Endothelial cell of umbilical vein (primary cell): Measurements from ENCODE around the gene TMEM170A. TPM values are rescaled to one million over a fixed set of nuclear protein-coding genes. Genes with fewer than 3 reads are reported as not detected.

Source experiments
- BruUV-seq: library from RNA; stranded (reverse); fragments of 400-500 nt; replicated peaks from 2 replicates; lab custom pipeline; 2021; lab: Mats Ljungman, UMichigan
- CTCF ChIA-PET: fragments of 300-600, 350-600 bp; sonication (Branson Sonifier 250); formaldehyde crosslinking; loops from one replicate; lab custom pipeline; 2021; ENCODE audit warnings: antibody characterized with exemption, inconsistent platforms; lab: Charles Lee
- POLR2A ChIA-PET: fragments of 300-600, 350-600 bp; sonication (Branson Sonifier 250); formaldehyde crosslinking; loops from one replicate; lab custom pipeline; 2021; ENCODE audit warnings: antibody characterized with exemption, inconsistent platforms; lab: Charles Lee
- DNase-seq: peaks from one replicate; pipeline ENCODE4 v3.0.0-alpha.2; 2011; ENCODE audit warnings: low read depth, low spot score
- FAIRE-seq: peaks from 2 replicates; lab custom pipeline; 2011; peaks lifted over from hg19 to GRCh38; lab: Jason Lieb, UNC
- H2AFZ ChIP-seq: 2 replicates; pipeline ENCODE4 v1.6.0; 2012; ENCODE audit warnings: low read depth, low read length, control low read depth, inconsistent platforms
- H3K27ac ChIP-seq: 2 replicates; pipeline ENCODE4 v1.5.1; 2011; ENCODE audit warnings: low read depth, mild to moderate bottlenecking, control low read depth, low read length, moderate library complexity; ENCODE audit not compliant: insufficient read depth
- H3K27me3 ChIP-seq, 2 experiments: 2 replicates each; pipeline versions ENCODE4 v1.6.0 to v1.6.1; 2011; ENCODE audit warnings: low read length in 2 of 2, mixed read lengths in 1 of 2; ENCODE audit not compliant: control insufficient read depth in 2 of 2, insufficient read depth in 2 of 2
- H3K36me3 ChIP-seq, 2 experiments: 2 replicates in 1 of 2; 3 replicates in 1 of 2; pipeline ENCODE4 v1.5.1; 2011; ENCODE audit warnings: low read length in 2 of 2, mild to moderate bottlenecking in 1 of 2, moderate library complexity in 1 of 2; ENCODE audit not compliant: control insufficient read depth in 2 of 2, insufficient read depth in 2 of 2; ENCODE audit errors: extremely low read depth in 1 of 2
- H3K4me1 ChIP-seq: 3 replicates; pipeline ENCODE4 v1.5.1; 2011; ENCODE audit warnings: mild to moderate bottlenecking, low read length; ENCODE audit not compliant: control insufficient read depth, insufficient read depth; ENCODE audit errors: extremely low read depth
- H3K4me2 ChIP-seq: 2 replicates; pipeline ENCODE4 v1.6.1; 2011; ENCODE audit warnings: low read length, control low read depth, mixed read lengths; ENCODE audit not compliant: insufficient read depth
- H3K4me3 ChIP-seq, 3 experiments: fragments of 200-600 bp in 1 of 3; sonication (generic), shearing (Covaris generic) in 1 of 3; replicated peaks in 1 of 3; 2 replicates each; pipeline ENCODE4 v1.5.1; 2011 to 2016; ENCODE audit warnings: control low read depth in 3 of 3, low read length in 3 of 3, mild to moderate bottlenecking in 2 of 3, inconsistent platforms in 1 of 3, low read depth in 1 of 3, moderate library complexity in 1 of 3; ENCODE audit not compliant: insufficient read depth in 1 of 3
- H3K79me2 ChIP-seq: 2 replicates; pipeline ENCODE4 v1.6.0; 2012; ENCODE audit warnings: low read length, inconsistent platforms; ENCODE audit not compliant: control insufficient read depth, insufficient read depth
- H3K9ac ChIP-seq: replicated peaks from 2 replicates; pipeline ENCODE3; 2011; ENCODE audit warnings: low read length, control low read depth; ENCODE audit not compliant: insufficient read depth; ENCODE audit errors: extremely low read depth
- H3K9me1 ChIP-seq: replicated peaks from 3 replicates; pipeline ENCODE4 v1.6.0; 2011; ENCODE audit warnings: mild to moderate bottlenecking, low read length; ENCODE audit not compliant: control insufficient read depth, insufficient read depth; ENCODE audit errors: extremely low read depth
- H3K9me3 ChIP-seq: replicated peaks from 2 replicates; pipeline ENCODE4 v1.5.1; 2012; ENCODE audit warnings: low read length, inconsistent platforms; ENCODE audit not compliant: control insufficient read depth, insufficient read depth
- H4K20me1 ChIP-seq: replicated peaks from 2 replicates; pipeline ENCODE3; 2011; ENCODE audit warnings: mild to moderate bottlenecking, low read length; ENCODE audit not compliant: control insufficient read depth, insufficient read depth; ENCODE audit errors: extremely low read depth
- EZH2 ChIP-seq: IDR thresholded peaks from 2 replicates; pipeline ENCODE4 v1.6.1; 2012; ENCODE audit warnings: borderline replicate concordance, low read depth, mild to moderate bottlenecking, moderate library complexity, low read length, inconsistent platforms; ENCODE audit not compliant: severe bottlenecking
- FOS ChIP-seq: IDR thresholded peaks from 2 replicates; pipeline ENCODE4 v1.6.1; 2011; ENCODE audit warnings: mild to moderate bottlenecking, low read length, moderate library complexity, borderline replicate concordance; ENCODE audit not compliant: insufficient read depth
- GATA2 ChIP-seq: IDR thresholded peaks from 2 replicates; pipeline ENCODE4 v1.7.0; 2011; ENCODE audit warnings: low read depth, mild to moderate bottlenecking, moderate library complexity, mixed read lengths, low read length; ENCODE audit not compliant: insufficient read length, insufficient read depth
- JUN ChIP-seq: IDR thresholded peaks from 2 replicates; pipeline ENCODE4 v1.6.1; 2011; ENCODE audit warnings: borderline replicate concordance, low read depth; ENCODE audit not compliant: insufficient read length, insufficient read depth
- MYC ChIP-seq: IDR thresholded peaks from one replicate; pipeline ENCODE4 v1.6.1; 2011; ENCODE audit warnings: mild to moderate bottlenecking, low read depth, low read length
- POLR2A ChIP-seq: IDR thresholded peaks from 2 replicates; pipeline ENCODE4 v1.6.1; 2012; ENCODE audit warnings: low read depth, mild to moderate bottlenecking, control low read depth, low read length
- POLR2AphosphoS5 ChIP-seq: IDR thresholded peaks from 2 replicates; pipeline ENCODE4 v1.6.1; 2012; ENCODE audit warnings: low read depth, mild to moderate bottlenecking, control low read depth, low read length, moderate library complexity; ENCODE audit not compliant: insufficient read depth
- dilution Hi-C: fragments of 300-500 bp; cut with MboI; formaldehyde crosslinking; loops from one replicate; pipeline ENCODE4 v1.15.0; 2019; ENCODE audit warnings: low sequenced_read_pairs; ENCODE audit not compliant: extremely low pct_ligation_motif_present
- intact Hi-C: fragments of 100-400 bp; cut with micrococcal nuclease; formaldehyde crosslinking; loops from one replicate; pipeline ENCODE4 v1.10.0; 2022
- polyA plus RNA-seq, 4 experiments: library from polyadenylated mRNA; depleted of rRNA in 3 of 4; stranded (reverse) in 3 of 4; unstranded in 1 of 4; fragments of >200 nt; gene quantifications; 2 replicates each; pipeline versions ENCODE4 v1.2.1 to v1.2.3, GENCODE V29; 2011 to 2012; ENCODE audit warnings: missing spikeins in 1 of 4
- total RNA-seq: library from RNA; stranded (reverse); gene quantifications from 2 replicates; pipeline ENCODE4 v1.2.3, GENCODE V29; 2021
- TF ChIP-seq, protein P1 (sequence below), 2 donors: IDR thresholded peaks; 1 replicate in 1 of 2; 2 replicates in 1 of 2; pipeline ENCODE4 v1.5.1; 2011; ENCODE audit warnings: low read length in 2 of 2, mild to moderate bottlenecking in 2 of 2, moderate library complexity in 2 of 2, control low read depth in 1 of 2, inconsistent platforms in 1 of 2, low read depth in 1 of 2; ENCODE audit not compliant: insufficient read depth in 1 of 2; ENCODE audit errors: extremely low read depth in 1 of 2
- TF ChIP-seq, protein P2 (sequence below): IDR thresholded peaks from 2 replicates; pipeline ENCODE4 v1.6.1; 2011; ENCODE audit not compliant: insufficient read depth, insufficient read length

Gene TMEM170A
- total and polyA plus RNA-seq, 2 donors (not counting 3 experiments of a cell fraction or from before 2014, with no cell fraction given) = 12.9 to 22.2 TPM

- no peaks in the 10 kb centered on the region for H3K4me1 ChIP-seq
- no TSS peak for BruUV-seq
- no peak for TF ChIP-seq EZH2
- TF ChIP-seq MYC = no peak
- no peak for TF ChIP-seq FOS
- no peak for TF ChIP-seq JUN
- TF ChIP-seq, protein P1, sequence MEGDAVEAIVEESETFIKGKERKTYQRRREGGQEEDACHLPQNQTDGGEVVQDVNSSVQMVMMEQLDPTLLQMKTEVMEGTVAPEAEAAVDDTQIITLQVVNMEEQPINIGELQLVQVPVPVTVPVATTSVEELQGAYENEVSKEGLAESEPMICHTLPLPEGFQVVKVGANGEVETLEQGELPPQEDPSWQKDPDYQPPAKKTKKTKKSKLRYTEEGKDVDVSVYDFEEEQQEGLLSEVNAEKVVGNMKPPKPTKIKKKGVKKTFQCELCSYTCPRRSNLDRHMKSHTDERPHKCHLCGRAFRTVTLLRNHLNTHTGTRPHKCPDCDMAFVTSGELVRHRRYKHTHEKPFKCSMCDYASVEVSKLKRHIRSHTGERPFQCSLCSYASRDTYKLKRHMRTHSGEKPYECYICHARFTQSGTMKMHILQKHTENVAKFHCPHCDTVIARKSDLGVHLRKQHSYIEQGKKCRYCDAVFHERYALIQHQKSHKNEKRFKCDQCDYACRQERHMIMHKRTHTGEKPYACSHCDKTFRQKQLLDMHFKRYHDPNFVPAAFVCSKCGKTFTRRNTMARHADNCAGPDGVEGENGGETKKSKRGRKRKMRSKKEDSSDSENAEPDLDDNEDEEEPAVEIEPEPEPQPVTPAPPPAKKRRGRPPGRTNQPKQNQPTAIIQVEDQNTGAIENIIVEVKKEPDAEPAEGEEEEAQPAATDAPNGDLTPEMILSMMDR (IDR thresholded peaks at IDR 0.05; ENCODE audit: extremely low read depth in 1 of 2, insufficient read depth in 1 of 2, low read depth in 1 of 2, low read length in 2 of 2) = no peak
- TF ChIP-seq POLR2A = no peak
- no peak for TF ChIP-seq GATA2
- TF ChIP-seq, protein P2, sequence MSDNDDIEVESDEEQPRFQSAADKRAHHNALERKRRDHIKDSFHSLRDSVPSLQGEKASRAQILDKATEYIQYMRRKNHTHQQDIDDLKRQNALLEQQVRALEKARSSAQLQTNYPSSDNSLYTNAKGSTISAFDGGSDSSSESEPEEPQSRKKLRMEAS = no peak
- no peak for TF ChIP-seq POLR2AphosphoS5
- no peak overlapping the region for H2AFZ ChIP-seq
- FAIRE-seq (no peak), DNase-seq (no peak)
- intact Hi-C loops (no loop called here), dilution Hi-C loops (no loop called here)
- POLR2A ChIA-PET = no interaction called here
- CTCF ChIA-PET = interaction anchor here (1.0 to 1.3 kb wide), 3 partner anchors 14 to 277 kb away, joined by 3 to 4 read pairs (median 3); no protein-coding TSS in a partner anchor
- H4K20me1 ChIP-seq = peaks cover 2% of the 10 kb centered on the region
- no peak overlapping the region for H3K4me3 ChIP-seq
- no peaks in the 10 kb centered on the region for H3K9me3 ChIP-seq
- no peaks in the 10 kb centered on the region for H3K9me1 ChIP-seq
- H3K4me2 ChIP-seq = no peak overlapping the region
- H3K36me3 ChIP-seq = no peaks in the 10 kb centered on the region
- H3K9ac ChIP-seq = no peak overlapping the region
- no peak overlapping the region for H3K27ac ChIP-seq
- no peaks in the 10 kb centered on the region for H3K27me3 ChIP-seq
- no peaks in the 10 kb centered on the region for H3K79me2 ChIP-seq
These were observed 22.3 kb upstream of the TMEM170A start for GRCh38 chr16:75486676-75487313.
